CD14-positive monocyte (primary cell): ENCODE results near the gene HOXA2. TPM values are rescaled to one million over a fixed set of nuclear protein-coding genes. Genes with fewer than 3 reads are reported as not detected.

Source experiments
- DNase-seq, 3 donors: peaks; one replicate each; pipeline ENCODE4 v3.0.0-alpha.2; 2011 to 2022
- H2AFZ ChIP-seq: 2 replicates; pipeline ENCODE4 v1.6.0; 2012; ENCODE audit warnings: mild to moderate bottlenecking, low read depth, low read length, inconsistent platforms; ENCODE audit not compliant: insufficient read depth, poor library complexity, severe bottlenecking
- H3K27ac ChIP-seq, 2 donors: 1 replicate in 1 of 2; 2 replicates in 1 of 2; pipeline ENCODE4 v1.5.1; 2012 to 2013; ENCODE audit warnings: low read length in 2 of 2, control low read depth in 1 of 2, inconsistent platforms in 1 of 2, low read depth in 1 of 2, mild to moderate bottlenecking in 1 of 2
- H3K27me3 ChIP-seq, 2 donors: one replicate each; pipeline versions ENCODE4 v1.6.0 to v1.6.1; 2011 to 2013; ENCODE audit warnings: low read length in 2 of 2; ENCODE audit not compliant: control insufficient read depth in 2 of 2, insufficient read depth in 2 of 2
- H3K36me3 ChIP-seq, 2 donors: replicated peaks in 1 of 2; 1 replicate in 1 of 2; 2 replicates in 1 of 2; pipeline versions ENCODE4 v1.5.1 to v1.6.1; 2012 to 2013; ENCODE audit warnings: low read length in 2 of 2, control low read depth in 1 of 2, inconsistent platforms in 1 of 2, mild to moderate bottlenecking in 1 of 2; ENCODE audit not compliant: insufficient read depth in 2 of 2, control insufficient read depth in 1 of 2
- H3K4me1 ChIP-seq, 2 donors: 1 replicate in 1 of 2; 2 replicates in 1 of 2; pipeline versions ENCODE4 v1.5.1 to v1.6.1; 2012 to 2013; ENCODE audit warnings: low read length in 2 of 2, control low read depth in 1 of 2, inconsistent platforms in 1 of 2, mild to moderate bottlenecking in 1 of 2, moderate library complexity in 1 of 2; ENCODE audit not compliant: insufficient read depth in 2 of 2, control insufficient read depth in 1 of 2
- H3K4me2 ChIP-seq: replicated peaks from 2 replicates; pipeline ENCODE3; 2012; ENCODE audit warnings: low read length, moderate library complexity, mild to moderate bottlenecking; ENCODE audit not compliant: poor library complexity, severe bottlenecking; ENCODE audit errors: extremely low read depth
- H3K4me3 ChIP-seq, 3 experiments: fragments of 200-600 bp in 1 of 3; sonication (generic) in 1 of 3; replicated peaks in 1 of 3; 1 replicate in 2 of 3; 2 replicates in 1 of 3; pipeline ENCODE4 v1.5.1; 2011 to 2013; ENCODE audit warnings: low read length in 3 of 3, mild to moderate bottlenecking in 3 of 3, control low read depth in 2 of 3, low read depth in 2 of 3, inconsistent platforms in 1 of 3, moderate library complexity in 1 of 3
- H3K79me2 ChIP-seq: 2 replicates; pipeline ENCODE4 v1.6.0; 2012; ENCODE audit warnings: mild to moderate bottlenecking, control low read depth, inconsistent platforms, low read length, moderate library complexity; ENCODE audit not compliant: insufficient read depth
- H3K9ac ChIP-seq: 2 replicates; pipeline ENCODE4 v1.6.0; 2017; ENCODE audit warnings: low read length, mild to moderate bottlenecking; ENCODE audit not compliant: insufficient read depth, poor library complexity, severe bottlenecking
- H3K9me3 ChIP-seq, 2 donors: replicated peaks in 1 of 2; 1 replicate in 1 of 2; 2 replicates in 1 of 2; pipeline versions ENCODE4 v1.5.1 to v1.6.1; 2012 to 2013; ENCODE audit warnings: low read length in 2 of 2, control low read depth in 1 of 2; ENCODE audit not compliant: control insufficient read depth in 1 of 2, insufficient read depth in 1 of 2
- H4K20me1 ChIP-seq: 2 replicates; pipeline ENCODE4 v1.6.0; 2012; ENCODE audit warnings: mild to moderate bottlenecking, low read length, control low read depth, moderate library complexity; ENCODE audit not compliant: insufficient read depth
- H3K27ac Mint-ChIP-seq, 7 donors: one replicate each; pipeline ENCODE4 v1.8.0; 2020; ENCODE audit warnings: mild to moderate bottlenecking in 7 of 7, mixed read lengths in 7 of 7, moderate library complexity in 6 of 7, inconsistent platforms in 2 of 7
- H3K27me3 Mint-ChIP-seq, 3 donors: one replicate each; pipeline ENCODE4 v1.8.0; 2021 to 2022; ENCODE audit warnings: low read depth in 3 of 3, mild to moderate bottlenecking in 3 of 3, mixed read lengths in 3 of 3, moderate library complexity in 3 of 3, inconsistent platforms in 1 of 3
- H3K36me3 Mint-ChIP-seq, 2 donors: one replicate each; pipeline ENCODE4 v1.8.0; 2020; ENCODE audit warnings: mixed read lengths in 2 of 2, inconsistent platforms in 1 of 2, mild to moderate bottlenecking in 1 of 2
- H3K4me1 Mint-ChIP-seq: one replicate; pipeline ENCODE4 v1.8.0; 2020; ENCODE audit warnings: mild to moderate bottlenecking, mixed read lengths
- H3K4me3 Mint-ChIP-seq, 2 donors: one replicate each; pipeline ENCODE4 v1.8.0; 2020; ENCODE audit warnings: mild to moderate bottlenecking in 2 of 2, mixed read lengths in 2 of 2, moderate library complexity in 1 of 2
- H3K9me3 Mint-ChIP-seq, 7 donors: one replicate each; pipeline ENCODE4 v1.8.0; 2020 to 2022; ENCODE audit warnings: mixed read lengths in 7 of 7, mild to moderate bottlenecking in 6 of 7, moderate library complexity in 6 of 7, inconsistent platforms in 2 of 7
- CTCF ChIP-seq: fragments of 200-600 bp; IDR thresholded peaks from one replicate; pipeline ENCODE4 v1.8.0; 2022; ENCODE audit warnings: antibody characterized with exemption, mild to moderate bottlenecking
- WGBS: methylation state at CpG from one replicate; pipeline ENCODE4 v1.1.5; 2013; ENCODE audit warnings: missing lambda C conversion rate; ENCODE audit not compliant: insufficient coverage; 5-methylcytosine and 5-hydroxymethylcytosine counted together
- intact Hi-C, 2 donors: fragments of 100-400 bp; cut with micrococcal nuclease; formaldehyde crosslinking; loops; one replicate each; pipeline versions ENCODE4 v1.15.0 to v1.15.1; 2023
- polyA plus RNA-seq, 3 donors: library from polyadenylated mRNA; depleted of rRNA in 1 of 3; unstranded in 2 of 3; stranded (reverse) in 1 of 3; fragments of 300-500 nt in 2 of 3; fragments of >200 nt in 1 of 3; fragmentation: Illumina TruSeq in 2 of 3; gene quantifications; 1 replicate in 2 of 3; 2 replicates in 1 of 3; pipeline ENCODE4 v1.2.3, GENCODE V29; 2012 to 2021

Gene HOXA2
- polyA plus RNA-seq, 3 donors, result not detected

DNA sequence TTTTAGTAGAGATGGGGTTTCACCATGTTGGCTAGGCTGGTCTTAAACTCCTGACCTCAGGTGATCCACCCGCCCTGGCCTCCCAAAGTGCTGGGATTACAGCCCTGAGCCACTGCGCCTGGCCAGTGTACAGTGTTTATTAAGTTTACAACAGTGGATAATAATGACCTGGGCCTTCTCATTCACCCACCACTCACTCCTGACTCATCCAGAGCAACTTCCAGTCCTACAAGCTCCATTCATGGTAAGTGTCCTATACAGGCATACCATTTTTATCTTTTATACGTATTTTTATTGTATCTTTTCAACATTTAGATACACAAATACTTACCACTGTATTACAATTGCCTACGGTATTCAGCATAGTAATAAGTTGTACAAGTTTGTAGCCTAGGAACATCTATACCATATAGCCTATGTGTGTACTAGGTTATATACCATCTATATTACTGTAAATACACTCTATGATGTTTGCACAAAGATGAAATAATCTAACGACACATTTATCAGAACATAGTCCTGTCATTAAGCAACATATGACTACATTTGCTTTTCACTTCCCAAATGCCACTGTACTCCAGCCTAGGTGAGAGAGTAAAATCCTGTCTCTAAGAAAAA lies 23.8 kb downstream of the HOXA2 start:
- no peak overlapping the region for H3K4me3 Mint-ChIP-seq
- Histone ChIP-seq H3K36me3 (no peaks in the 10 kb centered on the region), H3K27me3 (peaks cover 0 to 2% of the 10 kb centered on the region in 2 donors), H3K27ac (peak overlapping the region in 1 of 2 donors; percentile 30), H3K4me2 (no peak overlapping the region), H3K9me3 (peaks cover 0 to 4% of the 10 kb centered on the region in 2 donors), H3K4me1 (peaks cover 12 to 19% of the 10 kb centered on the region in 2 donors), H3K9ac (no peak overlapping the region), H3K79me2 (no peaks in the 10 kb centered on the region), H2AFZ (no peak overlapping the region), H4K20me1 (no peaks in the 10 kb centered on the region), H3K4me3 (no peak overlapping the region)
- H3K36me3 Mint-ChIP-seq, result peaks cover 0 to 1% of the 10 kb centered on the region in 2 donors
- peaks cover 2 to 6% (median 4%) of the 10 kb centered on the region in 3 donors for H3K27me3 Mint-ChIP-seq
- TF ChIP-seq CTCF, result no peak
- intact Hi-C loops, result no loop called here
- peaks cover 0 to 7% (median 6%) of the 10 kb centered on the region in 7 donors for H3K9me3 Mint-ChIP-seq
- WGBS, result 100% methylated on average over 1 of the region's 5 CpGs
- H3K4me1 Mint-ChIP-seq, result peaks cover 21% of the 10 kb centered on the region
- peak overlapping the region in 4 of 7 donors; percentile 1 to 79 (median 67) for H3K27ac Mint-ChIP-seq
- DNase-seq, result no peak

DNA sequence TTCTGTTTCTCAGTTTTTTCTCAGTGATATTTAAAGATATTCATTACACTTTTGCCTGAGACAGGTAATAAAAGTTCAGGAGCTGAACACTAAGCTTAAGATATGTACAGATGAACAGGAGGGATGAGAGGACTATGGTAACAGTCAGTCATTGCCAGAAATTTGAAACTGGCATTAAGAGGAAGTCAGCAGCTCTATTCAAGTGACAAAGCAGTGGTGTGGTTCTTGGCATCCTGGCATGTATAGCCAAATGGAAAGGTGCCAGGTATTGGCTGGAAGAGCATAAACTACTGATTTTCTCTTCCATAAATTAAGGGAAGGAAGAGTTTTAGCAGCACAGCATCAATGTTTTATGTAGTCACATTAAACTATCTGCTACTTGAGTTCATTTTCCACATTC lies 29.4 kb downstream of the HOXA2 start:
- Histone ChIP-seq H3K27ac (no peak overlapping the region), H3K79me2 (no peaks in the 10 kb centered on the region), H3K4me1 (no peaks in the 10 kb centered on the region), H3K36me3 (no peaks in the 10 kb centered on the region), H3K4me3 (no peak overlapping the region), H3K9me3 (peaks cover 0 to 4% of the 10 kb centered on the region in 2 donors), H3K4me2 (no peak overlapping the region), H3K9ac (no peak overlapping the region), H2AFZ (no peak overlapping the region), H4K20me1 (no peaks in the 10 kb centered on the region), H3K27me3 (no peaks in the 10 kb centered on the region)
- H3K4me3 Mint-ChIP-seq, result no peak overlapping the region
- intact Hi-C loops, result no loop called here
- H3K9me3 Mint-ChIP-seq, result peaks cover 0 to 7% (median 4%) of the 10 kb centered on the region in 7 donors
- TF ChIP-seq CTCF, result no peak
- H3K4me1 Mint-ChIP-seq, result peaks cover 3% of the 10 kb centered on the region
- peaks cover 1 to 4% (median 2%) of the 10 kb centered on the region in 3 donors for H3K27me3 Mint-ChIP-seq
- no peaks in the 10 kb centered on the region for H3K36me3 Mint-ChIP-seq
- DNase-seq, result no peak
- H3K27ac Mint-ChIP-seq, result no peak overlapping the region
